K562 (cell line): ENCODE data around the gene PRPF39. TPM values are rescaled to one million over a fixed set of nuclear protein-coding genes. Genes with fewer than 3 reads are reported as not detected.

ENCODE experiments used
- ATAC-seq: fragments of 200-7000 bp; cut with Tn5 transposase; 3 replicates; pipeline ENCODE4 v1.9.1; 2020; ENCODE audit warnings: moderate library complexity
- BruUV-seq: library from RNA; stranded (reverse); fragments of 400-500 nt; replicated peaks from 2 replicates; lab custom pipeline; 2021; lab: Mats Ljungman, UMichigan
- CTCF ChIA-PET: fragments of 300-600 bp; formaldehyde crosslinking; extraction: SDS; loops from one replicate; lab custom pipeline; 2021; ENCODE audit warnings: low intra/inter-chr PET ratio; lab: Yijun Ruan, JAX
- POLR2A ChIA-PET: fragments of 300-600, 350-650 bp; sonication (Branson Sonifier 250); formaldehyde crosslinking; extraction: SDS; loops from one replicate; lab custom pipeline; 2021; ENCODE audit warnings: antibody characterized with exemption, inconsistent platforms; lab: Yijun Ruan, JAX
- DNase-seq, 4 experiments: peaks; one replicate each; pipeline versions ENCODE4 v3.0.0 to v3.0.0-alpha.2; 2011 to 2018; ENCODE audit warnings: low spot score in 3 of 4, mixed read lengths in 3 of 4; ENCODE audit errors: extremely low read depth in 1 of 4
- FAIRE-seq: peaks from 2 replicates; lab custom pipeline; 2011; peaks lifted over from hg19 to GRCh38; lab: Jason Lieb, UNC
- H2AFZ ChIP-seq: 2 replicates; pipeline ENCODE4 v1.6.0; 2011; ENCODE audit warnings: low read depth, low read length, control low read depth, inconsistent platforms
- H3K27ac ChIP-seq: fragments of 200-600 bp; 3 replicates; pipeline ENCODE4 v1.8.0; 2011; ENCODE audit warnings: low read depth, mild to moderate bottlenecking, control low read depth, inconsistent platforms, low read length, moderate library complexity, mixed read lengths; ENCODE audit errors: extremely low read depth
- H3K27me3 ChIP-seq, 2 experiments: fragments of 300-600 bp in 1 of 2; 2 replicates in 1 of 2; 3 replicates in 1 of 2; pipeline versions ENCODE4 v1.6.0 to v1.8.0; 2011; ENCODE audit warnings: inconsistent platforms in 2 of 2, low read length in 2 of 2, mild to moderate bottlenecking in 1 of 2, mixed read lengths in 1 of 2, moderate library complexity in 1 of 2; ENCODE audit not compliant: control insufficient read depth in 2 of 2, insufficient read depth in 2 of 2
- H3K36me3 ChIP-seq: fragments of 300-600 bp; 3 replicates; pipeline ENCODE4 v1.8.0; 2011; ENCODE audit warnings: mild to moderate bottlenecking, low read length, inconsistent platforms; ENCODE audit not compliant: control insufficient read depth, insufficient read depth
- H3K4me1 ChIP-seq, 2 experiments: fragments of 200-600 bp in 1 of 2; replicated peaks in 1 of 2; 2 replicates in 1 of 2; 3 replicates in 1 of 2; pipeline versions ENCODE4 v1.5.1 to v1.8.0; 2011; ENCODE audit warnings: inconsistent platforms in 2 of 2, low read length in 2 of 2, mild to moderate bottlenecking in 1 of 2, mixed read lengths in 1 of 2, moderate library complexity in 1 of 2; ENCODE audit not compliant: control insufficient read depth in 2 of 2, insufficient read depth in 2 of 2
- H3K4me2 ChIP-seq: 2 replicates; pipeline ENCODE4 v1.6.1; 2011; ENCODE audit warnings: low read length, control low read depth, inconsistent platforms, mixed read lengths; ENCODE audit not compliant: insufficient read depth
- H3K4me3 ChIP-seq: fragments of 200-600 bp; sonication (generic), shearing (Covaris generic); 2 replicates; pipeline ENCODE4 v1.5.1; 2016; ENCODE audit warnings: control low read depth, inconsistent platforms
- H3K79me2 ChIP-seq: fragments of 200-600 bp; 3 replicates; pipeline ENCODE4 v1.8.0; 2011; ENCODE audit warnings: low read length, inconsistent platforms; ENCODE audit not compliant: control insufficient read depth, insufficient read depth
- H3K9ac ChIP-seq, 2 experiments: 2 replicates each; pipeline versions ENCODE4 v1.6.0 to v1.6.1; 2011; ENCODE audit warnings: low read depth in 2 of 2, low read length in 2 of 2, control low read depth in 1 of 2, inconsistent platforms in 1 of 2, mild to moderate bottlenecking in 1 of 2, mixed read lengths in 1 of 2; ENCODE audit not compliant: insufficient read depth in 1 of 2
- H3K9me1 ChIP-seq: one replicate; pipeline ENCODE4 v1.6.0; 2011; ENCODE audit warnings: inconsistent platforms, mild to moderate bottlenecking, low read length, moderate library complexity; ENCODE audit not compliant: control insufficient read depth, insufficient read depth
- H3K9me3 ChIP-seq: replicated peaks from 2 replicates; pipeline ENCODE4 v1.5.1; 2011; ENCODE audit warnings: low read depth, low read length, inconsistent platforms; ENCODE audit not compliant: control insufficient read depth, insufficient read depth
- H4K20me1 ChIP-seq: replicated peaks from 2 replicates; pipeline ENCODE4 v1.6.1; 2011; ENCODE audit warnings: low read length, inconsistent platforms, mixed read lengths; ENCODE audit not compliant: control insufficient read depth, insufficient read depth
- CBX1 ChIP-seq: sonication (generic); IDR thresholded peaks from 2 replicates; pipeline ENCODE4 v1.6.1; 2016; ENCODE audit warnings: antibody characterized with exemption, low read depth, mild to moderate bottlenecking
- CEBPZ ChIP-seq: fragments of 150-350 bp; IDR thresholded peaks from 2 replicates; pipeline ENCODE4 v1.6.1; 2014; ENCODE audit warnings: low read depth, mild to moderate bottlenecking, low read length, borderline replicate concordance
- ETS1 ChIP-seq: conservative IDR thresholded peaks from 2 replicates; pipeline ENCODE4 v1.6.1; 2011; ENCODE audit warnings: low read depth, mild to moderate bottlenecking, low read length; ENCODE audit not compliant: control insufficient read depth
- GTF2E2 ChIP-seq: fragments of 200-800 bp; sonication (Bioruptor generic); IDR thresholded peaks from 2 replicates; pipeline ENCODE4 v1.6.1; 2016; ENCODE audit warnings: missing genetic modification characterization, missing compliant biosample characterization
- MTA3 ChIP-seq: fragments of 450-650 bp; formaldehyde crosslinking; IDR thresholded peaks from 2 replicates; pipeline ENCODE4 v1.6.1; 2017; ENCODE audit warnings: mild to moderate bottlenecking, borderline replicate concordance
- NUFIP1 ChIP-seq: fragments of 450-650 bp; IDR thresholded peaks from 2 replicates; pipeline ENCODE4 v1.6.1; 2018; ENCODE audit not compliant: partially characterized antibody
- RFX7 ChIP-seq: fragments of 250-450 bp; sonication (Bioruptor Pico); IDR thresholded peaks from 2 replicates; pipeline ENCODE4 v1.5.1; 2021; ENCODE audit warnings: mild to moderate bottlenecking
- SREBF1 ChIP-seq: fragments of 150-350 bp; IDR thresholded peaks from 2 replicates; pipeline ENCODE4 v1.6.1; 2014; ENCODE audit warnings: antibody characterized with exemption, low read depth, low read length, borderline replicate concordance
- TAF1 ChIP-seq: IDR thresholded peaks from 2 replicates; pipeline ENCODE4 v1.6.1; 2011; ENCODE audit warnings: mild to moderate bottlenecking, low read length, moderate library complexity; ENCODE audit not compliant: insufficient read depth, control insufficient read depth, severe bottlenecking; ENCODE audit errors: extremely low read depth
- ZBTB9 ChIP-seq: fragments of 450-650 bp; formaldehyde crosslinking; IDR thresholded peaks from 2 replicates; pipeline ENCODE4 v1.4.0; 2020; ENCODE audit warnings: mild to moderate bottlenecking, moderate library complexity
- ZNF76 ChIP-seq: fragments of 250-450 bp; sonication (Bioruptor Pico); IDR thresholded peaks from 2 replicates; pipeline ENCODE4 v1.4.0; 2020; ENCODE audit warnings: mild to moderate bottlenecking, moderate library complexity, borderline replicate concordance
- in situ Hi-C: fragments of 300-500 bp; cut with MboI; formaldehyde crosslinking; loops from 4 replicates; pipeline ENCODE4 v1.15.0; 2018; ENCODE audit warnings: inconsistent platforms, mixed read lengths
- intact Hi-C: fragments of 100-400 bp; cut with micrococcal nuclease; formaldehyde crosslinking; loops from 2 replicates; pipeline ENCODE4 v1.14.2; 2022
- polyA plus RNA-seq, 8 experiments: library from polyadenylated mRNA; depleted of rRNA in 4 of 8; stranded (reverse) in 5 of 8; unstranded in 3 of 8; fragments of >200 nt; fragmentation: Nextera tagmentation in 2 of 8; fragmentation: Illumina TruSeq in 1 of 8; extraction: Ambion mirVana in 2 of 8; extraction: Trizol in 1 of 8; gene quantifications; 2 replicates each; pipeline versions ENCODE4 v1.2.1 to v1.2.3, GENCODE V29; 2011 to 2014; ENCODE audit warnings: inconsistent platforms in 1 of 8, missing spikeins in 1 of 8
- total RNA-seq, 7 experiments: library from RNA; depleted of rRNA in 6 of 7; stranded (reverse); fragments of >200 nt in 6 of 7; fragmentation: Illumina TruSeq in 2 of 7; extraction: Trizol in 2 of 7; gene quantifications; 2 replicates each; pipeline versions ENCODE4 v1.2.1 to v1.2.3, GENCODE V29; 2011 to 2021; ENCODE audit warnings: low replicate concordance in 1 of 7

PRPF39 gene
- total and polyA plus RNA-seq, 9 of the 15 experiments (the other 6 are each of a cell fraction or from before 2014, with no cell fraction given): 13.3 to 50.4 (median 24.8) TPM

GRCh38 chr14:45103806-45104205, 19.9 kb downstream of the PRPF39 start:
- ATAC-seq: no peak
- TF ChIP-seq NUFIP1 (no peak), CEBPZ (no peak), SREBF1 (no peak), ETS1 (no peak), RFX7 (CRISPR knock-in tag) (no peak), GTF2E2 (tag) (no peak), MTA3 (no peak), ZBTB9 (no peak), ZNF76 (CRISPR knock-in tag) (no peak), TAF1 (no peak), CBX1 (no peak)
- TF ChIP-seq, all 486 proteins: peak for 0
- Histone ChIP-seq H3K79me2 (peaks cover 3% of the 10 kb centered on the region; the same call in 1 of the 3 replicates), H3K36me3 (peaks cover 76% of the 10 kb centered on the region; the same call in 2 of the 3 replicates), H2AFZ (no peak overlapping the region), H3K27me3 (no peaks in the 10 kb centered on the region), H3K27ac (no peak overlapping the region), H3K9me1 (no peaks in the 10 kb centered on the region), H4K20me1 (no peaks in the 10 kb centered on the region), H3K9me3 (no peaks in the 10 kb centered on the region), H3K4me1 (no peaks in the 10 kb centered on the region), H3K4me2 (no peak overlapping the region), H3K4me3 (no peak overlapping the region), H3K9ac (no peak overlapping the region)
- DNase-seq: no peak
- no TSS peak for BruUV-seq
- in situ Hi-C loops: no loop called here
- intact Hi-C loops: no loop called here
- ChIA-PET CTCF (no interaction called here), POLR2A (no interaction called here)
- no peak for FAIRE-seq
